Liver (tissue), 3 donors: ENCODE data around the gene AKAP7.

Experiments used
- CTCF ChIP-seq: fragments of 150-350 bp; IDR thresholded peaks from 2 replicates; pipeline ENCODE4 v1.5.1; 2017; ENCODE audit warnings: improper control_type of control experiment, low read depth, low read length; ENCODE audit not compliant: missing input control
- EGR1 ChIP-seq, 2 donors: IDR thresholded peaks; 2 replicates each; pipeline ENCODE4 v1.6.1; 2016 to 2018; ENCODE audit warnings: antibody characterized with exemption in 2 of 2, low read depth in 2 of 2
- FOXA2 ChIP-seq: IDR thresholded peaks from 2 replicates; pipeline ENCODE4 v1.6.1; 2016; ENCODE audit warnings: antibody characterized with exemption
- MAX ChIP-seq: IDR thresholded peaks from 2 replicates; pipeline ENCODE4 v1.6.1; 2016; ENCODE audit warnings: antibody characterized with exemption
- REST ChIP-seq: IDR thresholded peaks from 2 replicates; pipeline ENCODE4 v1.6.1; 2016; ENCODE audit warnings: antibody characterized with exemption, mild to moderate bottlenecking
- SP1 ChIP-seq: IDR thresholded peaks from 2 replicates; pipeline ENCODE4 v1.6.1; 2018; ENCODE audit warnings: antibody characterized with exemption, mild to moderate bottlenecking
- YY1 ChIP-seq: IDR thresholded peaks from 2 replicates; pipeline ENCODE4 v1.6.1; 2016; ENCODE audit warnings: antibody characterized with exemption, mild to moderate bottlenecking
- donor health status: healthy.
- donor health status: healthy.

GRCh38 chr6:131159578-131159977 lies 24.3 kb downstream of the AKAP7 start:
- no peak for TF ChIP-seq CTCF
- TF ChIP-seq REST = no peak
- no peak for TF ChIP-seq YY1
- no peak for TF ChIP-seq EGR1 (IDR thresholded peaks at IDR 0.05; ENCODE audit: low read depth in 2 of 2)
- no peak for TF ChIP-seq MAX
- TF ChIP-seq FOXA2 = no peak
- no peak for TF ChIP-seq SP1
